NCI-H146 (cell line): ENCODE results near the gene NRXN3.

Experiments
- DNase-seq: peaks from one replicate; lab custom pipeline; 2025; lab: John Stamatoyannopoulos, UW

NRXN3 gene

GRCh38 chr14:78927261-78927660 lies 757.1 kb downstream of the NRXN3 start:
- no peak for DNase-seq

GRCh38 chr14:78933166-78933565 lies 763.0 kb downstream of the NRXN3 start:
- no peak for DNase-seq

GRCh38 chr14:78933948-78934524 lies 763.9 kb downstream of the NRXN3 start:
- peak; percentile 2 for DNase-seq

GRCh38 chr14:78946949-78947348 lies 776.8 kb downstream of the NRXN3 start:
- DNase-seq: no peak

- no peak for DNase-seq
These were observed 777.5 kb downstream of the NRXN3 start for GRCh38 chr14:78947681-78948080.

GRCh38 chr14:78950649-78951048 lies 780.5 kb downstream of the NRXN3 start:
- DNase-seq: no peak

GRCh38 chr14:78951602-78952001 lies 781.4 kb downstream of the NRXN3 start:
- no peak for DNase-seq

- DNase-seq: peak; percentile 27
These were observed 789.6 kb downstream of the NRXN3 start for GRCh38 chr14:78959674-78960264.

GRCh38 chr14:78967111-78967809 lies 797.1 kb downstream of the NRXN3 start:
- no peak for DNase-seq

GRCh38 chr14:78968265-78968664 lies 798.1 kb downstream of the NRXN3 start:
- no peak for DNase-seq

- peak; percentile 88 for DNase-seq
These were observed 800.5 kb downstream of the NRXN3 start for GRCh38 chr14:78970677-78971076.

- no peak for DNase-seq
These were observed 802.3 kb downstream of the NRXN3 start for GRCh38 chr14:78972440-78972839.

GRCh38 chr14:78974691-78975090 lies 804.5 kb downstream of the NRXN3 start:
- DNase-seq: no peak

- DNase-seq: no peak
These were observed 805.6 kb downstream of the NRXN3 start for GRCh38 chr14:78975734-78976133.

- no peak for DNase-seq
These were observed 808.7 kb downstream of the NRXN3 start for GRCh38 chr14:78978896-78979295.

GRCh38 chr14:78982551-78982950 lies 812.4 kb downstream of the NRXN3 start:
- no peak for DNase-seq

- DNase-seq: no peak
These were observed 813.0 kb downstream of the NRXN3 start for GRCh38 chr14:78983126-78983525.

- no peak for DNase-seq
These were observed 815.7 kb downstream of the NRXN3 start for GRCh38 chr14:78985668-78986381.

GRCh38 chr14:78986989-78987388 lies 816.8 kb downstream of the NRXN3 start:
- DNase-seq: no peak

- DNase-seq: no peak
These were observed 819.0 kb downstream of the NRXN3 start for GRCh38 chr14:78989221-78989620.

- no peak for DNase-seq
These were observed 822.7 kb downstream of the NRXN3 start for GRCh38 chr14:78992867-78993266.

GRCh38 chr14:78997811-78998210 lies 827.6 kb downstream of the NRXN3 start:
- DNase-seq: no peak

GRCh38 chr14:79009286-79009685 lies 839.1 kb downstream of the NRXN3 start:
- DNase-seq: no peak
